ENCODE measurements around the gene STYX.

The STYX gene

DNA sequence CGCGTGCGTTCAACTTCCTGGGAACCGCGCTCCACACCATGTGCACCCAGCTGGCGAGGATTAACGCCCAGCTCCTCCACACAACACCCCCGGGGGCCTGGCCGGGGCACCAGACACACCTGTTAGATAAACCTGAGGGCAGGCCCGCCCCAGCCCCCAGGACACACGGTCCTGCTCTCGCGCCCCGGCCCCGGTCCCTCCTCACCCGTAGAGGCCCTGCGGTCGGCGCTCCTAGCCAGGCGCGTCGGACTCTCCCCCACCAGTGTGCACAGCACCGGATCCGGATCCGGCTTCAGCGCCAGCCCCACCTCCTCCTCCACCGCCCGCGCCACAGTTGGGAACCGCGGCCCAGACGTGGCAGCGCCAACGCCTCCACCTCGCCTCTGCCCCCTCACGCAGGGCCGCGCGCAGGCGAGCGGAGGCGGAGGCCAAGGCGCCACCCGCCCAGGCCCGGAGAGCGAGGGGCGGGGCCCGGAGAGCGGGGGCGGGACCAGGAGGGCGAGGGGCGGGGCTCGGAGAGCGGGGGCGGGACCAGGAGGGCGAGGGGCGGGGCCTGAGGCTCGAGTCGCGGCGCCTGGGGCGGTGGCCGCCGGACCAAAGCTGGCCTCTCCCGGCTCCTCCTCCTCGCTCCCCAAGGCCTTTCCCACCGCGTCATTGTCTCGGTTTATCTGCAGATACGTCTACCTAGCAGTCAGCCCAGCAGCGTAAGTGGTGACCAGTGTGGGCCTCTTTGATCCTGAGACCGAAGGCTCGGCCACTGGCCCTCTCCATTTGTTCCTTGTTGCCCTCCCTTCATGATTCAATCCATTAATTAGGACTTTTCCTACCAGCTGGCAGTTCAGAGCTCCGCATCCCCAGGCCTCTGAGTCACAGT lies 61.5 kb downstream of the STYX start, which contains the start of gene GNPNAT1:
TSS of gene GNPNAT1 (minus strand) at position 385 of the 874 bp plus-strand sequence. CDS start 6,957 bp downstream, outside the sequence.
- peak; percentile 85 for DNase-seq

DNA sequence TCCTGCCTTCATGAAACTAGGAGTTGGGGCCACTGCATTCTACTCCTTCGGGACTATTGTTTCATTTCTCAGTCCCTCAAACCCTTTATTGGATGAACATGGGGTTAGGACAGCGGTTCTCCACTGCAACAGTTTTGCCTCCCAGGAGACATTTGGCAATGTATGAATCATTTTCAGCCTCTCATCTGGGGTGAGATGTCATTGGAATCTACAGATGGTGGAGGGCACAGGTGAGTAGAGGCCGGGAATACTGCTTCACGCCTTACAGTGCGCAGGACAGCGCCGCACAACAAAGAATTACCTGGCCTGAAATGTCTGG lies 62.1 kb downstream of the STYX start:
- DNase-seq = no peak

DNA sequence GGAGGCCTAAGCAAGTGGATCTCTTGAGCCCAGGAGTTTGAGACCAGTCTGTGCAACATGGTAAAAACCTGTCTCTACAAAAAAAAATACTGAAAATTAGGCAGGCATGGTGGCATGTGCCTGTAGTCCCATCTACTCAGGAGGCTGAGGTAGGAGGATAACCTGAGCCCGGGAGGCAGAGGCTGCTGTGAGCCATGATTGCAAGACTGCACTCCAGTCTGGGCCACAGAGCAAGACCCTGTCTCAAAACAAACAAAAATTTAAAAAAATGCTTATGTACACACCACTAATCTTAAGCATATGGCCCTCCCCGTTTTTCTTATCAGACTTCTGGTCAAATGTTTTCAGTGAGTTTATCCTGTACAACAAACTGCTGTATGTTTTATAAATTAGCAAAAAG lies 63.1 kb downstream of the STYX start:
- no peak for DNase-seq

DNA sequence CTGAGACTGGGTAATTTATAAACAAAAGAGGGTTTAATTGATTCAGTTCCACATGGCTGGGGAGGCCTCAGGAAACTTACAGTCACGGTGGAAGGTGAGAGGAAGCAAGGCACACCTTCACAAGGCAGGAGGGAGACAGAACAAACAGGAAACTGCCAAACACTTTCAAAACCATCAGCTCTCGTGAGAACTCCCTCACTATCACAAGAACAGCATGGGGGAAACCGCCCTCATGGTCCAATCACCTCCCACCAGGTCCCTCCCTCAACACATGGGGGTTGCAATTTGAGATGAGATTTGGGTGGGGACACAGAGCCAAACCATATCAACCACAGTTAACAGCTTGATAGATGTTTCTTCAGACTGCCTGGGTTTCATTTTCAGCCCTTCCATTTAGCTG lies 67.7 kb downstream of the STYX start:
- DNase-seq = no peak

DNA sequence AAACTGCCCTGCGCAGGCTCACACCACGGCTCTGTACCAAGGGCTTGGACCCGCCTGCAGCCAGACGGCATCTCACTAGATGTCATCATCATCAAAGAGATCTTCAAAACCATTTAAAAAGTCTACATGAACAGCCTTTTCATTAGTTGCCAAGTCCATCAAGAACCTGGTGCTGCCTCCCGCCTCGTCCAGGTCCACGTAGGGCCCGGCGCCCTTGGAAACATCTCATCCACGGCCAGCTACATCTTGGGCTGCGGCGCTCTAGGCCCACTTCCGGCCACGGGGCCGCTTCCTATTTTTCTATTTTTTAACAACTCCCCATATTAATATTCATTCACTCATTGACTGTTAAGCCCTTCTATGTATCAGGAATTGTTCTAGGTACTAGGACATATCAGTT lies 68.9 kb downstream of the STYX start:
- DNase-seq = no peak

DNA sequence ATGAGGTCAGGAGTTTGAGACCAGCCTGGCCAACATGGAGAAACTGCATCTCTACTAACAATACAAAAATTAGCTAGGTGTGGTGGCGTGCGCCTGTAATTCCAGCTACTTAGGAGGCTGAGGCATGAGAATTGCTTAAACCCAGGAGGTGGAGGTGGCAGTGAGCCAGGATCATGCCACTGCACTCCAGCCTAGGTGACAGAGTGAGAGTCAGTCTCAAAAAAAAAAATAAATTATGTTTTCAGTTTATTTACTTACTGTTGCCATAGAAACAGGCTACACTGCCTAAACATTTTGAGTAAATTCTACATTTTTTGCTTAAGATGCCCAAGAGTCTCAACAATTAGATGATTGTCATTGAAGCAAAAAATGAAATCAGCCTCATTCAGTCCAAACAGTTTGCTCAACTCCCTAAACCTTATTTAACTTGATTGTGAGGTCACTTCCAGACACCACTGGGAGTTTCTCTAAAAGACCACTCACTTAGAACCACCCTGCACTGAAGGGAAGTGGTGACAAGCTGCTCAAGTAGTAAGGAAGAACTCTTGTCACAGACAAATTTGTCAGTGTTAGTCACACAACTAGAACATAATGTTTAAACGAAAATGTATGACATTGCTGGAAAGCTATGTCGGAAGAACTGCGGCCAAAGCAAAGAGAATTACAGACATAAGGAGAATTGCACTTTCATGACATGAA lies 71.2 kb downstream of the STYX start:
- no peak for DNase-seq

DNA sequence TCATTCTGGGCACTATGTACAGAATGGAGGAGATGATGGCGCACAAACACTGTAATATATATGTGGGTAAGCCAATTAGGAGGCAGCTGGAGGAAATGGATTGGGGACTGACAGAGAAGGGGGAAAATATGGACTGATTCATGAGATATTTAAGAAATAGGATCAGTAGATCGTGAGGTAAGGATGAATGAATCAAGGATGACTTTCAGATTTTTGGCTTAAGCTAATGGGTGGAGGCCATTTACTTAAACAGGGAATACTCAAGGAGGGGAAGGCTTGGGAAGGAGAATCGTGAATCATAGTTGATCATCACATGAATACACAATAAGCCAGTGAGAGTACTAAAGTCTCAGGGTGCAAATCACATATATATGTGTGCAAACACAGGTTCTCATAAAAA lies 72.6 kb downstream of the STYX start:
- DNase-seq = no peak

DNA sequence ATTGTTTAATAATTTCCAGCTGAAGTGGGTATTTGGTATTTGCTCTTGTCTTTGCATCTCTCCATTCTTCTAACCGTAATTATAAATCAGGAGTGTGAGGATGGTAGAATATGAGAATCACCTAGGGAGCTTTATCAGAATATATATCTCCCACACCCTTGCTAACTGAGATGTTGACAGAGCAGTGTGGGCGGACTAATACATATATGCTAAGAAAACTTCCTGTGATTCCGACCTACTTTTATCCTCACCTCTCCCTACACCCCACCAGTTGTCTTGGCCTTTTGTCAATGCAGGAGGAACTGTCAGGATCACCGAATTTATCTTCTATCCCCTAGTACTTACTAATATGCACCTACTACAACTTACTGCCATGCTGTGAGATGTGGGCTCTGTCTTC lies 76.1 kb downstream of the STYX start:
- no peak for DNase-seq

DNA sequence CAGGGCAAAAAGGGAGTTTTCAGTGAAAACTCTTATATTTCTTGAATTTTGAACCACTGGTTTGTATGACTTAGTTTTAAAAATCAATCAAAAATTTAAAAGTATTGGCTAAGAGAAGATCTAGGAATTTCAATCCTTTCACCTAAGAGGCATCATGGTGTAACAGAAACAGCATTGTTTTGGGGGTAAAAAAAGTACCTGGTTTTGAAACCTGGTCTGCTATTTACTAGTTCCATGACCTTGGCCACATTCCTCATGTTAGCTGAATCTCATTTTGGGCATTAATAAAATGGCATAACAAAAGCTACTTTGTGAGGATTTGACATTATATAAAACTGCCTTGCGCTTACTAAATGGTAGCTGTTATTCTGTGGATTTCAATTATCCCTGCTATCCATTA lies 78.1 kb downstream of the STYX start:
- no peak for DNase-seq

DNA sequence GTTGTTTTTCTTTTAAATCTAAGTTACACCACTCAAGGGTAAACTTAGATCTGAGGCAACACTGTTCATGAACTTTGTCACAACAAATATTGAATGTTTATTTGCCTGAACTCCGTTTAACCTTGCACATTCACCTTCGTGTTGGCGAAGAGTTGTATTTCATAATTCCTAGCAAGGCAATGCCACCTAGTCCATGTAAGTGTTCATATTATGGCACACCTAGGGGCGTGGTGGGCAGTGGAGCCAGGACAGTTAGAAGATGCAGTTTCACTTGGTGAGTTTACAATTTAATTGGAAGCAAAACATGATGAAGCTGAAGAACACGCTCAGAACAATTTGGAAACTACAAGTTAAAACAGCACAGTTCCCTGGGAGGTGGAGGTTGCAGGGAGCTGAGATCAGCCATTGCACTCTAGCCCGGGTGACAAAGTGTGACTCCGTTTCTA lies 91.9 kb downstream of the STYX start:
- DNase-seq = no peak

DNA sequence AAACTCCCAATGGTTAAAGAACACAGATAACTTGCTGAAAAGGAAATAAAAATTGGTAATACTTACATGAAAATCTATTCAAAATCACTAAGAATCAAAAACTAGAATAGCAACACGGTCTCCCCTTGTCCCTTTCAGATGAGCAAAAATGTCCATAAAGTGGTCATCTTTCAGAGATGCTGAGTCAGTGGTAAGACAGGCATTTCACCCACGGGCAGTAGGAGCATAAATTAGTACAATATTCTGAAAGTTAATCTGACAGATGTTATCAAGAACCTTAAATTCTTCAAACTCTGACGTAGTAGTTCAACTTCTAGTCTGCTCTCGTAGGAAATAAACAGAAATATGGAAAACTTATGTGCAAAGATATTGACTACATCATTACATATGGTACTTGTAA lies 94.5 kb downstream of the STYX start:
- DNase-seq = no peak

All from effector CD4-positive, alpha-beta T cell (primary cell).